Effector CD4-positive, alpha-beta T cell (primary cell): Measurements from ENCODE around the gene COL5A3.
A peak's percentile ranks its signal among the peaks of the same experiment; 100 is the strongest.
"Not testable (repeated sequence)": the region's sequence is repeated elsewhere in the genome, so short reads cannot be mapped to it uniquely, and the experiment has no call there.

ENCODE experiments used
- DNase-seq: peaks from one replicate; pipeline ENCODE4 v3.0.0-alpha.2; 2020

Gene COL5A3

GRCh38 chr19:9935506-9936325 is 74.6 kb downstream of the COL5A3 start:
- DNase-seq = no peak

DNA sequence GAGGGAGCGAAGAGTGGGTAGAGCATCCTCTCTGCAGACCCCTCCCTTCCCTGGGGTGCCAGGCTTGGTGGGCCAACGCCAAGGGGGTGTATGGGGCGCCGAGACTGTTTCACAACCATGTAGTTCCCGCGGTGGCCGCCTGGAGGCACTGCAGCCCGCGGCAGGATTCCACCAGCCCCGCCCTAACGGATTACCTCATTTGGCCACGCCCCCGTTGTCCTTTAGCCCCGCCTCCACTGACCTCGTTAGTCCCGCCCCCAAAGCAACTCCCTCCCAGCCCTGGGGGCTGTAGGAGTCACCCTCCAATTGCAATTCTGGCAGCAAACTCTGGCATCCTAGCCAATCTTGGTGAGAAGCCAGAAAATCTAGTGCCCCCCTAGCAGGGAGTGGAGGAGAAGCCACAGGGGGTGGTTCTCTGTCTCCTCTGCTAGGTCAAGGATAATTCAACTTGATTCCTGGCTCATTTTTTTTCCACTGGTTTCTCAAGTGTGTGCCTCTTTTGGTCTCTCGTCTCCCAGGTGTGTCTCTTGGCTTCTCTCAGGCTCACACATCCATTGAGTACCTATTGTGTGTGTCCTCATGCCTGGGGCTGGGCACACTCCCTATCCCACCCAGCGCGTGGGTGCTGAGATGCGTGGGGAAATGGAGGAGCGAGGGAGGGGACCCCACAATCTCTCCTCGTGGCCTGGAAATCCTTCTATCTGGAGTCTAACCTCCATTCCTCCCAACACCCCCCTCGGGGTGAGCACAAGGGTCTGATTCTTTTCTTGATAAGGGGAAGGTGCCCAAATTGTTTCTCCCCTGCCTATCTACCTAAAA is 76.0 kb downstream of the COL5A3 start:
- peak; percentile 71 for DNase-seq

GRCh38 chr19:9932835-9933234 is 77.5 kb downstream of the COL5A3 start:
- no peak for DNase-seq

- DNase-seq = no peak
Observed at GRCh38 chr19:9931629-9932028, 78.7 kb downstream of the COL5A3 start.

DNA sequence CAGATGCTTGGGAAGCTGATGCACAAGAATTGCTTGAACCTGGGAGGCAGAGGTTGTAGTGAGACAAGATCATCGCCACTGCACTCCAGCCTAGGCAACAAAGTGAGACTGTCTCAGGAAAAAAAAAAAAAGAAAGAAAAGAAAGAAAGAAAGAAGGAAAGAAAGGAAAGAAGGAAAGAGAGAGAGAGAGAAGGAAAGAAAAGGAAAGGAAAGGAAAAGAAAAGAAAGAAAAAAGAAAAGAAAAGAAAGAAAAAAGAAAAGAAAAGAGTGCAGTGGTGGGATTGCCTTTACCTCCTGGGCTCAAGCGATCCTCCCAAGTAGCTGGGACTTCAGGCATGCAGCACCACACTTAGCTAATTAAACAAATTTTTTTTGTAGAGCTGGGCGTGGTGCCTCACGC is 86.9 kb downstream of the COL5A3 start:
- no peak for DNase-seq

DNA sequence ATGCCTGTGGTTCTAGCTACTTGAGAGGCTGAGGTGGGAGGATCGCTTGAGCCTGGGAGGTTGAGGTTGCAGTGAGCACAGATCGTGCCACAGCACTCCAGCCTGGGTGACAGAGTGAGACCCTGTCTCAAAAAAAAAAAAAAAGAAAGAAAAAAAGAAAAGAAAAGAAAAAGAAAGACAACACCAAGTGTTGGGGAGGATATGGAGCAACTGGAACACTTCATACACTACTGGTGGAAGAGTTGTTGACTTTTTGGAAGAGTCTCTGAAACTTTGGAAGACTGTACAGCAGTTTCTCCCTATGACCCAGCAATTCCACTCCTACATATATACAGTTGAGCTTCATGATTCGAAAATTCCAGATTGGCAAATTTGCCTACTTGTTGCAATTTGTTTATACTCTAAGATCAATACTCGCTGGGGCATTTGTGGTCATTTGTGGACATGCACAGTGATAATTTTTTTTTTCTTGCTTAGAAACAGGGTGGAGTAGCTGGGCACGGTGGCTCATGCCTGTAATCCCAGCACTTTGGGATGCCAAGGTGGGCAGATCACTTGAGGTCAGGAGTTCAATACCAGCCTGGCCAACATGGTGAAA is 87.4 kb downstream of the COL5A3 start:
- not testable (repeated sequence) for DNase-seq

DNA sequence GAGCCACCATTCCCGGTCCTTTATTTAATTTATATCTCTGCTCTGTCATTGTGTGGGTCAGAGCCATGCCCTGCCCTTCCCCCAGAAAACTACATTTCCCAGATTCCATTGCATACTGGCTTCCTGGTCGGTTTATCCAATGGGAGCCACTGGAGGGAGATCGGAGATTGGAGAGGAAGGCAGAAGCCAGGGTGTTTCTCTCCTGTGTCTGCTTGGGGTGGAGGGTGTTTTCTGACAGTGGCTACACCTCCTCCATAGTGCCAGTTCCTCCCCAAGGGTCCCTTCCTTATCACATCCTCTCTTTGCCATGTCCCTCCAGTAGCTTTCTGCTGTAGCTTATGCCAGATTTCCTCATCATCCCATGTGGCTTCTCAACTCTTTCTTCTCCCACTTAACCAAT is 93.0 kb downstream of the COL5A3 start:
- no peak for DNase-seq

GRCh38 chr19:9916719-9917118 is 93.6 kb downstream of the COL5A3 start:
- no peak for DNase-seq

DNA sequence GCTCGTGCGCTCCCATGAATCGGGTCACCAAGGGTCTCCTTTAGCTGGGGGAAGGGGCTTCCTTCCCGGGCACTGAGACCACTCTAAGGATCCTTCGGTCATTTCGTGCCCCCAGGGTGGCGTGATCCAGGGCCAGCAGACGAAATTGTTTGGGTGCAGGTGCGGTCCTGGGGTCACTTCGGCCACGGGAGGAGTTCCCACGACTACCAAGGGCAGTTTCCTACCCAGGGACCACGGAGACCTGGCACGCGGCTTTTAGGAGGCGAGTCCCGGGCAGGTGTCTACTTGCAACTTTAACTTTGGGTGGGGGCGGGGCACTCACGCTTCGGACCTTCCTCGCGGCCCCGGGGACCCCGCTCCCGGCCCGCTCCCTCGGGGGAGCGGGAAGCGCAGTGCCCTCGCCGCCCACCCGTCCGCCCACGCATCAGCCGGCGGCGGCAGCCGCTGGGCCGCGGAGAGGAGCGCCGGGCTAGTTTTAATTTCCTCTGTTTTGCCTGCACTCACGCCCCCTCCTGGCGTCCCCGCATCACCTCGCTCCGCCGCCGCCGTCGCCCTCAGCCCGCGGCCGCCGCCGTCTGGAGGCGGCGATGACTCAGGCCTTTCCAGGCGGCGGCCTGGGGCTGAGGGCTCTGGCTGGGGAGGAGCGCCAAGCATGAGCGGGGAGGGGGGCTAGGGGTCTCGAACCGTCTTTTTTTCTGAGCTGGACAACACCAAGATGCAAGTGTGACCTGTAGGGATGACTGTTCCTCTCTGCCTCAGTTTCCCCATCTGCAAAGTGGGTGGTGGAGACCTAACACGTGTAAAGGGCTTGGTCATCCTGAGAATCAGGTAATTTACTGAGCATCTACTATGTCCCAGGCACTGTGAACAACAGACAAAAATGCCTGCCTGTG is 95.7 kb downstream of the COL5A3 start:
- peak; percentile 70 for DNase-seq

- DNase-seq = no peak
Observed at GRCh38 chr19:9914001-9914314, 96.3 kb downstream of the COL5A3 start.

- no peak for DNase-seq
Observed at GRCh38 chr19:9913237-9914000, 96.9 kb downstream of the COL5A3 start.

- DNase-seq = no peak
Observed at GRCh38 chr19:9912551-9913236, 97.6 kb downstream of the COL5A3 start.

DNA sequence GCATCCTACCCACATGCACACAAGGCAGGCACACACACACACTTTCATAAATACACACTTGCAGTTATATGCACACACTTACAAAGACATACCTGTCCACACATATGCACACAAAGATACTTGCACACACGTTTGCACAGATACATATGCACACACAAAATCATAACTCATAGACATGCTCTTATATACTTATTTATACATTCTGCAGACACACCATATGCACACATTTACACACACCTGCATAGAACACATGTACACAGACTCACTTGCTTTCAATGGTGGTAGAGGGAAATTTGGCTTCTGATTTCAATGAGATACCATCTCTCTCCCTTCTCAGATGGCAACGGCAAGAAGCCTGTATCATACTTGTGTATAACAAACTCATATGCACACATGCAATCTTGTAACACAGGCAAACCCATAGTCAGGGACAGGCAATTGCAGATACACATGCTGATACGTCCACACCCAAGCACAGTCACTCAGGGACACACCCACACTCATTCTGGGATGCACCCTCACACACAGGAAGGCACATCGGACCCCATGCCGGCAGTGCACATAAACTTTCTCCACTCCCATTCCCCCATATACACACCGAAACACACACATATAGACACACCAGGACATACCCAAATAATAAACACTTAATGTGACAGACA is 98.6 kb downstream of the COL5A3 start:
- no peak for DNase-seq

- DNase-seq = no peak
Observed at GRCh38 chr19:9910625-9911024, 99.7 kb downstream of the COL5A3 start.
